Measurements from ENCODE around the gene KCNQ1OT1. TPM values are rescaled to one million over a fixed set of nuclear protein-coding genes. Genes with fewer than 3 reads are reported as not detected.
A peak's percentile ranks its signal among the peaks of the same experiment; 100 is the strongest.

The KCNQ1OT1 gene
- total RNA-seq, 1 experiment from 2014 or later = 2.4 TPM

- ChIA-PET CTCF (interaction anchor here (0.9 to 1.1 kb wide), 3 partner anchors 12 to 326 kb away, joined by 3 read pairs; no protein-coding TSS in a partner anchor), POLR2A (no interaction called here)
- ATAC-seq (no peak), DNase-seq (ENCODE audit: low spot score) (peak; percentile 6)
- TF ChIP-seq MXD4 (CRISPR knock-in tag; IDR thresholded peaks at IDR 0.05; ENCODE audit: borderline replicate concordance) = no peak
- TF ChIP-seq USF2 (CRISPR knock-in tag; IDR thresholded peaks at IDR 0.05) = no peak
- TF ChIP-seq ZNF263 (CRISPR knock-in tag; IDR thresholded peaks at IDR 0.05; ENCODE audit: low read depth) = no peak
- no peak for TF ChIP-seq NFATC4 (CRISPR knock-in tag; IDR thresholded peaks at IDR 0.05)
- no peak for TF ChIP-seq ELF4 (CRISPR knock-in tag; IDR thresholded peaks at IDR 0.05; ENCODE audit: low read depth)
- no peak for TF ChIP-seq ZNF423 (CRISPR knock-in tag; IDR thresholded peaks at IDR 0.05)
- TF ChIP-seq ZNF671 (CRISPR knock-in tag; IDR thresholded peaks at IDR 0.05) = no peak
- no peak for TF ChIP-seq GRHL2 (CRISPR knock-in tag; IDR thresholded peaks at IDR 0.05; ENCODE audit: insufficient replicate concordance, severe bottlenecking)
- TF ChIP-seq ARID4B (CRISPR knock-in tag; IDR thresholded peaks at IDR 0.05; ENCODE audit: borderline replicate concordance) = no peak
- TF ChIP-seq ATF1 (CRISPR knock-in tag; IDR thresholded peaks at IDR 0.05) = no peak
- no peak for TF ChIP-seq EMX1 (CRISPR knock-in tag; IDR thresholded peaks at IDR 0.05)
- TF ChIP-seq AR (CRISPR knock-in tag; IDR thresholded peaks at IDR 0.05) = no peak
- TF ChIP-seq FOXP1 (CRISPR knock-in tag; IDR thresholded peaks at IDR 0.05; ENCODE audit: borderline replicate concordance) = no peak
- no peak for TF ChIP-seq CBFB (CRISPR knock-in tag; IDR thresholded peaks at IDR 0.05; ENCODE audit: low read depth)
- no peak for TF ChIP-seq ZNF512 (CRISPR knock-in tag; IDR thresholded peaks at IDR 0.05; ENCODE audit: borderline replicate concordance)
- no peak for TF ChIP-seq SMAD4 (CRISPR knock-in tag; IDR thresholded peaks at IDR 0.05)
- Mint-ChIP-seq H3K4me1 (no peaks in the 10 kb centered on the region), H3K27me3 (ENCODE audit: low read depth) (peaks cover 76% of the 10 kb centered on the region), H3K9me3 (no peaks in the 10 kb centered on the region), H3K27ac (no peak overlapping the region), H3K36me3 (no peaks in the 10 kb centered on the region), H3K4me3 (no peak overlapping the region)
These were observed 132.6 kb downstream of the KCNQ1OT1 start for GRCh38 chr11:2567026-2567671.
